SK-N-SH (cell line): ENCODE measurements around the gene RAMP1.

ENCODE experiments used
- CTCF ChIP-seq: fragments of 200-600 bp; sonication (generic); IDR thresholded peaks from 2 replicates; pipeline ENCODE4 v1.6.1; 2017; ENCODE audit warnings: antibody characterized with exemption, mild to moderate bottlenecking, moderate library complexity
- EP300 ChIP-seq, 2 experiments: IDR thresholded peaks; 2 replicates each; pipeline versions ENCODE4 v1.4.0 to v1.6.1; 2012; ENCODE audit warnings: borderline replicate concordance in 1 of 2, low read depth in 1 of 2, low read length in 1 of 2
- GABPA ChIP-seq: IDR thresholded peaks from 2 replicates; pipeline ENCODE4 v1.4.0; 2012; ENCODE audit warnings: low read depth, mild to moderate bottlenecking
- MAX ChIP-seq: IDR thresholded peaks from 2 replicates; pipeline ENCODE4 v1.4.0; 2012; ENCODE audit warnings: low read depth
- TAF1 ChIP-seq: IDR thresholded peaks from 2 replicates; pipeline ENCODE4 v1.6.1; 2012; ENCODE audit warnings: low read depth, mild to moderate bottlenecking, low read length, moderate library complexity, borderline replicate concordance

DNA sequence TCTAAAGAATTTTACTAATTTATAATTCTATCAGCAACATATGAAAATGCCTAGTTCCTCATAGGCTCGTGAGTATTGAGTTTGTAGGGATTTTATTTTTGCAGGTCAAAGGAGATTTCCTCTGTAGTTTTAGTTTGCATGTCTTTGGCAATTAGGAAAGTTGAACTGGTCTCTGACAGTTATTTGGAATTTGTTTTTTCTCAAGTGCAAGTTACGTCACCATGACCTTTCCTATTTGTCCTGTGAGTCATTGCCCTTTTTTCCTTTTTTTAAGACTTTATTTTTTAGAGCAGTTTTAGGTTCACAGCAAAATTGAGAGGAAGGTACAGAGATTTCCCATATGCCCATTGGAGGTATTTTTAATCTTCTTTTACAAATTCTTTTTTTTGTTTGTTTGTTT is 29.0 kb downstream of the RAMP1 start:
- TF ChIP-seq EP300 (IDR thresholded peaks at IDR 0.05; ENCODE audit: borderline replicate concordance in 1 of 2, low read depth in 1 of 2, low read length in 1 of 2) (no peak), GABPA (no peak), CTCF (no peak), MAX (no peak), TAF1 (no peak)
